Nephron (organoid): ENCODE results near the gene EFNA3.

Experiments used
- H3K27ac Mint-ChIP-seq, 3 experiments: 2 replicates each; pipeline ENCODE4 v1.8.0; 2020; ENCODE audit warnings: mixed read lengths in 3 of 3, mild to moderate bottlenecking in 2 of 3, moderate library complexity in 1 of 3
- H3K27me3 Mint-ChIP-seq: 2 replicates; pipeline ENCODE4 v1.8.0; 2021; ENCODE audit warnings: low read depth, mild to moderate bottlenecking, moderate library complexity, mixed read lengths
- H3K36me3 Mint-ChIP-seq: 2 replicates; pipeline ENCODE4 v1.8.0; 2020; ENCODE audit warnings: low read depth, mixed read lengths
- H3K4me1 Mint-ChIP-seq: 2 replicates; pipeline ENCODE4 v1.8.0; 2020; ENCODE audit warnings: mixed read lengths
- H3K4me3 Mint-ChIP-seq, 3 experiments: 2 replicates each; pipeline ENCODE4 v1.8.0; 2020; ENCODE audit warnings: mild to moderate bottlenecking in 3 of 3, mixed read lengths in 3 of 3, moderate library complexity in 2 of 3
- H3K9me3 Mint-ChIP-seq: 2 replicates; pipeline ENCODE4 v1.8.0; 2020; ENCODE audit warnings: mixed read lengths
- TF ChIP-seq, protein P1 (sequence below), 3 experiments: fragments of 200-600 bp; sonication (generic); IDR thresholded peaks; one replicate each; pipeline ENCODE4 v1.5.0; 2021; ENCODE audit warnings: antibody characterized with exemption in 3 of 3; ENCODE audit not compliant: unreplicated experiment in 3 of 3

Gene EFNA3

DNA sequence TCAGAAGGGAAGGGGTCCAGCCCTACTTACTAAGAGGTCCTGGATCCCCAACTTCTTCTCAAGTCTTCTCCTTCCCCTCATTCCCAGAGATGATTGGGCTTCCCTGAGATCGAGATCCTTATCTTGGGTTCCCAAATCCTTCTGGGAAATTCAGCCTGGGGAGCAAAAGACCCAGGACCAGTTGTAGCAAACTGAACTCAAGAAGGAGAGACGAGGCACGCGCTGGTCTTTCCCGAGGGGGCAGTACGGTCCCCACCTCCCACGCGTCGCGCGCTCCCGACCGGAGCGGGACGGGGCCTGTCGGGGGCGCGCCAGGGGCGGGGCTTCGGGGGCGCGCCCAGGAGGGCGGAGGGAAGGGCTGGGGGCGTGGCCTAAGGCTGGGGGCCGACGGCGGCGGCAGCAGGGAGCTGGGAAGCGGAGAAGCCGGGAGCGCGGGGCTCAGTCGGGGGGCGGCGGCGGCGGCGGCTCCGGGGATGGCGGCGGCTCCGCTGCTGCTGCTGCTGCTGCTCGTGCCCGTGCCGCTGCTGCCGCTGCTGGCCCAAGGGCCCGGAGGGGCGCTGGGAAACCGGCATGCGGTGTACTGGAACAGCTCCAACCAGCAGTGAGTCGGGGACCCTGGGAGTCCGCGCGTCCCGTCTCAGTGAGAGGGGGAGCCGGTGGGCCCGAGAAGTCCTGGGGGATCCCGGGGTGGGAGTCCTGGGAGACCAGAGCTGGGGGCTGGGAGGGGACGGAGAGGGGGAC is at the start of gene EFNA3:
TSS of gene EFNA3 (plus strand) at position 369 of the 741 bp plus-strand sequence. CDS start at position 474, 105 bp downstream.
- H3K9me3 Mint-ChIP-seq, result no peaks in the 10 kb centered on the region
- TF ChIP-seq, protein P1, sequence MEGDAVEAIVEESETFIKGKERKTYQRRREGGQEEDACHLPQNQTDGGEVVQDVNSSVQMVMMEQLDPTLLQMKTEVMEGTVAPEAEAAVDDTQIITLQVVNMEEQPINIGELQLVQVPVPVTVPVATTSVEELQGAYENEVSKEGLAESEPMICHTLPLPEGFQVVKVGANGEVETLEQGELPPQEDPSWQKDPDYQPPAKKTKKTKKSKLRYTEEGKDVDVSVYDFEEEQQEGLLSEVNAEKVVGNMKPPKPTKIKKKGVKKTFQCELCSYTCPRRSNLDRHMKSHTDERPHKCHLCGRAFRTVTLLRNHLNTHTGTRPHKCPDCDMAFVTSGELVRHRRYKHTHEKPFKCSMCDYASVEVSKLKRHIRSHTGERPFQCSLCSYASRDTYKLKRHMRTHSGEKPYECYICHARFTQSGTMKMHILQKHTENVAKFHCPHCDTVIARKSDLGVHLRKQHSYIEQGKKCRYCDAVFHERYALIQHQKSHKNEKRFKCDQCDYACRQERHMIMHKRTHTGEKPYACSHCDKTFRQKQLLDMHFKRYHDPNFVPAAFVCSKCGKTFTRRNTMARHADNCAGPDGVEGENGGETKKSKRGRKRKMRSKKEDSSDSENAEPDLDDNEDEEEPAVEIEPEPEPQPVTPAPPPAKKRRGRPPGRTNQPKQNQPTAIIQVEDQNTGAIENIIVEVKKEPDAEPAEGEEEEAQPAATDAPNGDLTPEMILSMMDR (IDR thresholded peaks at IDR 0.05; ENCODE audit: unreplicated experiment in 3 of 3), result no peak
- no peaks in the 10 kb centered on the region for H3K36me3 Mint-ChIP-seq
- H3K27ac Mint-ChIP-seq, result peak within 1 kb of the TSS in 2 of 3 experiments; percentile 54 to 81
- H3K27me3 Mint-ChIP-seq, result peaks cover 66% of the 10 kb centered on the region
- peaks cover 23% of the 10 kb centered on the region for H3K4me1 Mint-ChIP-seq
- peak within 1 kb of the TSS; percentile 87 to 98 (median 90) for H3K4me3 Mint-ChIP-seq

- no peak overlapping the region for H3K4me3 Mint-ChIP-seq
- no peaks in the 10 kb centered on the region for H3K36me3 Mint-ChIP-seq
- H3K27me3 Mint-ChIP-seq, result no peaks in the 10 kb centered on the region
- H3K4me1 Mint-ChIP-seq, result no peaks in the 10 kb centered on the region
- TF ChIP-seq, protein P1 (IDR thresholded peaks at IDR 0.05; ENCODE audit: unreplicated experiment in 3 of 3), result no peak
- H3K9me3 Mint-ChIP-seq, result no peaks in the 10 kb centered on the region
- H3K27ac Mint-ChIP-seq, result no peak overlapping the region
Measured at GRCh38 chr1:155029513-155030242, 49.0 kb upstream of the EFNA3 start.

DNA sequence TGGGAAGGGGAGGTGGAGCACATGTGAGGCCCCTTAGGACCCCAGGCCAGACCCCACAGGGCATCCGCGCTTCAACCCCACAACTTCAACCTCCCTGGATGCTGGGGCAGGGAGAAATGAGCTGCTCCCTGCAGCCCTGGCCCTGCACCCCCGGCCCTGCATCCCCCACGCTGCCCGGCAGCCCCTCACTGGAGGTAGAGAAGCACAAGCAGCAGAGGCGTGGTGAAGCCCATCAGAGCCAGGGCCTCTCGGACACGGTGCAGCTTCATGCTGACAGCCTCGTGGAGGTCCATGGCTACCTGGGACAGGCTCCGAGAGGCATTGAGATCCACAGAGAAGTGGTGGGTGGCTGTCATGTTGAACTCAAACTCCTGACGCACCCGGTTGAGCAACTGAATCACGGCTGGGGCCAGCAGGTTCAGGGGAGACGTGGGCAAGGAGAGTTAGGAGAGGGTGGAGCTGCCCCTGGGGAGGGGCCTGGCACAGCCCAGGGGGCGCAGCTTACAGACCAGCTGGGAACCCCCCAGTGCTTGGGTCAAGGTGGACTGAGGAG is 48.3 kb upstream of the EFNA3 start:
- Mint-ChIP-seq H3K27ac (no peak overlapping the region), H3K9me3 (no peaks in the 10 kb centered on the region), H3K36me3 (no peaks in the 10 kb centered on the region), H3K27me3 (no peaks in the 10 kb centered on the region), H3K4me1 (no peaks in the 10 kb centered on the region), H3K4me3 (no peak overlapping the region)
- TF ChIP-seq, protein P1 (IDR thresholded peaks at IDR 0.05; ENCODE audit: unreplicated experiment in 3 of 3), result no peak

DNA sequence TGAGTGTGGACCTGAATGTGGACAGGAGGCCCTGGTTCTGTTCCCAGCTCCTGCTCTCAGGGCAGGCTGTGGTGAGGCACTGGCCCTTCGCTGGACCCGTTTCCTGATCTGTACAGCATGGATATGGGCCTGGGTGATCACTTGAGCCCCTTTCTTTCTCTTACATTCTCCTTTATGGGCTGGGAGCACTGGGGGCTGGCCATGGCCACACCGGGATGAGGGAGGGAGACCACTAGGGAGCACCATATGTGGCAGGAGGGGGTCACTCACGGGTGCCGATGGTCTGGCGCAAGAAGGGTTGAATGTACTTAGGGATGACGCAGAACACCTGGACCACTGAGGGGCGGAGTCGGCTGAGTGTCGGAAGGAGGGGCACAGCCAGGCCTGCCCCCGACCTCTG is 47.7 kb upstream of the EFNA3 start:
- no peaks in the 10 kb centered on the region for H3K27me3 Mint-ChIP-seq
- no peaks in the 10 kb centered on the region for H3K4me1 Mint-ChIP-seq
- no peak overlapping the region for H3K27ac Mint-ChIP-seq
- no peaks in the 10 kb centered on the region for H3K9me3 Mint-ChIP-seq
- H3K36me3 Mint-ChIP-seq, result no peaks in the 10 kb centered on the region
- no peak overlapping the region for H3K4me3 Mint-ChIP-seq
- TF ChIP-seq, protein P1 (IDR thresholded peaks at IDR 0.05; ENCODE audit: unreplicated experiment in 3 of 3), result no peak

- Mint-ChIP-seq H3K36me3 (no peaks in the 10 kb centered on the region), H3K27ac (no peak overlapping the region), H3K27me3 (peaks cover 2% of the 10 kb centered on the region), H3K4me1 (no peaks in the 10 kb centered on the region), H3K9me3 (no peaks in the 10 kb centered on the region), H3K4me3 (no peak overlapping the region)
- TF ChIP-seq, protein P1 (IDR thresholded peaks at IDR 0.05; ENCODE audit: unreplicated experiment in 3 of 3), result no peak
Measured at GRCh38 chr1:155032886-155033285, 45.8 kb upstream of the EFNA3 start.
